Measurements from ENCODE around the gene PGLYRP2.

The PGLYRP2 gene

GRCh38 chr19:15457701-15458484 lies 21.4 kb downstream of the PGLYRP2 start:
- Histone ChIP-seq H3K4me1 (ENCODE audit: control insufficient read depth, insufficient read depth, low read length) (no peaks in the 10 kb centered on the region; the same call in 1 of the 2 replicates), H3K9me3 (ENCODE audit: control insufficient read depth, insufficient read depth, low read depth, low read length) (no peaks in the 10 kb centered on the region), H3K27ac (ENCODE audit: extremely low read depth, low read depth, low read length) (no peak overlapping the region), H3K4me3 (ENCODE audit: low read depth, low read length) (no peak overlapping the region), H3K36me3 (ENCODE audit: control insufficient read depth in 2 of 2, insufficient read depth in 1 of 2, low read length in 2 of 2) (no peaks in the 10 kb centered on the region)
- CTCF ChIA-PET: no interaction called here
- POLR2A ChIA-PET: interaction anchor here (0.8 kb wide), 1 partner anchor 12 kb away, joined by 3 read pairs; no protein-coding TSS in a partner anchor
- no peak for TF ChIP-seq ZNF335 (tag by site-specific recombination; conservative IDR thresholded peaks at IDR 0.05)
- no peak for TF ChIP-seq ELK4 (IDR thresholded peaks at IDR 0.05; ENCODE audit: borderline replicate concordance, low read depth, low read length)
- TF ChIP-seq ZNF202 (tag by site-specific recombination; IDR thresholded peaks at IDR 0.05; ENCODE audit: borderline replicate concordance): no peak
- no peak for TF ChIP-seq ZBTB21 (tag by site-specific recombination; IDR thresholded peaks at IDR 0.05)
- TF ChIP-seq ZNF768 (tag by site-specific recombination; IDR thresholded peaks at IDR 0.05): no peak
- TF ChIP-seq KLF1 (tag by site-specific recombination; IDR thresholded peaks at IDR 0.05): peak; percentile 25; the same call in 1 of the 2 replicates
- TF ChIP-seq YY2 (tag by site-specific recombination; IDR thresholded peaks at IDR 0.05): no peak
- no peak for TF ChIP-seq ZNF223 (tag by site-specific recombination; IDR thresholded peaks at IDR 0.05)
- TF ChIP-seq ZNF513 (tag by site-specific recombination; IDR thresholded peaks at IDR 0.05): no peak
- no peak for TF ChIP-seq KLF7 (tag by site-specific recombination; IDR thresholded peaks at IDR 0.05; ENCODE audit: borderline replicate concordance)
- no peak for TF ChIP-seq ZNF148 (tag by site-specific recombination; IDR thresholded peaks at IDR 0.05; ENCODE audit: borderline replicate concordance)
- peak; percentile 17; the same call in 1 of the 2 replicates for TF ChIP-seq SCRT2 (tag by site-specific recombination; IDR thresholded peaks at IDR 0.05)
- no peak for TF ChIP-seq ZSCAN18 (tag by site-specific recombination; IDR thresholded peaks at IDR 0.05)
- TF ChIP-seq ZNF366 (tag by site-specific recombination; conservative IDR thresholded peaks at IDR 0.05): no peak
- no peak for TF ChIP-seq ZNF311 (tag by site-specific recombination; IDR thresholded peaks at IDR 0.05; ENCODE audit: borderline replicate concordance)
- no peak for TF ChIP-seq ZNF26 (tag by site-specific recombination; IDR thresholded peaks at IDR 0.05)
- no peak for TF ChIP-seq SETDB1 (IDR thresholded peaks at IDR 0.05; ENCODE audit: insufficient read length, low read length)
